ENCODE results near the gene ADAD1. TPM values are rescaled to one million over a fixed set of nuclear protein-coding genes. Genes with fewer than 3 reads are reported as not detected.

ADAD1 gene
- total RNA-seq: not detected
- not detected for polyA plus RNA-seq (2013, experiment 1 of 2)
- not detected for polyA plus RNA-seq (2013, experiment 2 of 2)
- long read RNA-seq, experiment 1: 0 reads
- long read RNA-seq, experiment 2: 0 reads
- long read RNA-seq, experiment 3: 0 reads
- long read RNA-seq, experiment 4: 0 reads

DNA sequence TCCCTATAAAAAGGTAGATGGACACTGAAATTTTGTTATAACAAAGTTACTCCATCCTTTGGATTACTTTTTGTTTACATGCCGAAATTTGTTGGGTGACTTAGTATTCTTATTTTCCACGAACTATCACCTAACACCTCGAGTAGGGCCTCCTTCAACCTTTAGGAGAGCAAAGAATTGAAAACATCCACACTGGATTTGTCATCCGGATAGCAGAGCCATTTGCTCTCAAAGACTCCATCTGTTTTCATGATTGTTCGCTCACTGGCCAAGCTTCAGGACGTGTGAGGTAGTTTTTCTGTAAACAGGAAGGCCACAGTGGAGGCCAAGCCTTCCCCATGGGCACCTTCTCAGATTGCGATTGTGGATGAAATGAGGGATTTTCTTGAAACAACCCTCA, at the start of gene ADAD1:
TSS of gene ADAD1 (plus strand) at position 301 of the 400 bp plus-strand sequence. CDS start 1,059 bp downstream, outside the sequence.
- Histone ChIP-seq H3K4me3 (ENCODE audit: low read length) (no peak within 1 kb of the TSS), H3K9me3 (ENCODE audit: control insufficient read depth, low read length) (no peaks in the 10 kb centered on the region), H3K4me1 (ENCODE audit: control insufficient read depth, insufficient read depth, low read length) (peaks cover 3% of the 10 kb centered on the region), H3K9ac (ENCODE audit: extremely low read depth, low read length, poor library complexity, severe bottlenecking) (no peak within 1 kb of the TSS), H3K36me3 (ENCODE audit: control insufficient read depth, insufficient read depth, low read length) (no peaks in the 10 kb centered on the region), H3K27ac (ENCODE audit: low read depth, low read length) (no peak within 1 kb of the TSS), H3K27me3 (ENCODE audit: control insufficient read depth, insufficient read depth, low read length, poor library complexity, severe bottlenecking) (peaks cover 10% of the 10 kb centered on the region)
- no peak within 1 kb of the TSS for H3K27ac Mint-ChIP-seq
- H3K4me1 Mint-ChIP-seq: peaks cover 27% of the 10 kb centered on the region
- H3K27me3 Mint-ChIP-seq (ENCODE audit: insufficient read depth): peaks cover 5% of the 10 kb centered on the region
- H3K9me3 Mint-ChIP-seq: peaks cover 8% of the 10 kb centered on the region
- no peak for DNase-seq
- 88 to 97% methylated on average over 6 to 7 of the region's 7 CpGs for WGBS, 2 experiments (ENCODE audit: insufficient coverage in 1 of 2, insufficient read length in 1 of 2)
- H3K36me3 Mint-ChIP-seq (ENCODE audit: low read depth): no peaks in the 10 kb centered on the region
- H3K4me3 Mint-ChIP-seq: no peak within 1 kb of the TSS
- TF ChIP-seq CTCF (conservative IDR thresholded peaks at IDR 0.05): no peak

- H3K36me3 ChIP-seq (ENCODE audit: control insufficient read depth, insufficient read depth, low read length): peaks cover 52% of the 10 kb centered on the region
- H3K27ac Mint-ChIP-seq: no peak overlapping the region
- H3K4me1 ChIP-seq (ENCODE audit: control insufficient read depth, insufficient read depth, low read length): no peaks in the 10 kb centered on the region
- no peak overlapping the region for H3K9ac ChIP-seq (ENCODE audit: extremely low read depth, low read length, poor library complexity, severe bottlenecking)
- 98 to 100% methylated on average over 1 to 3 of the region's 3 CpGs for WGBS, 2 experiments (ENCODE audit: insufficient coverage in 1 of 2, insufficient read length in 1 of 2)
- DNase-seq: no peak
- H3K36me3 Mint-ChIP-seq (ENCODE audit: low read depth): peaks cover 12% of the 10 kb centered on the region
- no peaks in the 10 kb centered on the region for H3K27me3 ChIP-seq (ENCODE audit: control insufficient read depth, insufficient read depth, low read length, poor library complexity, severe bottlenecking)
- no peak overlapping the region for H3K4me3 Mint-ChIP-seq
- no peak for TF ChIP-seq CTCF (conservative IDR thresholded peaks at IDR 0.05)
- H3K4me1 Mint-ChIP-seq: no peaks in the 10 kb centered on the region
- H3K27ac ChIP-seq (ENCODE audit: low read depth, low read length): no peak overlapping the region
- no peaks in the 10 kb centered on the region for H3K9me3 ChIP-seq (ENCODE audit: control insufficient read depth, low read length)
- H3K9me3 Mint-ChIP-seq: no peaks in the 10 kb centered on the region
- no peaks in the 10 kb centered on the region for H3K27me3 Mint-ChIP-seq (ENCODE audit: insufficient read depth)
- no peak overlapping the region for H3K4me3 ChIP-seq (ENCODE audit: low read length)
Observed at GRCh38 chr4:122329876-122330565, 48.8 kb upstream of the ADAD1 start.

DNA sequence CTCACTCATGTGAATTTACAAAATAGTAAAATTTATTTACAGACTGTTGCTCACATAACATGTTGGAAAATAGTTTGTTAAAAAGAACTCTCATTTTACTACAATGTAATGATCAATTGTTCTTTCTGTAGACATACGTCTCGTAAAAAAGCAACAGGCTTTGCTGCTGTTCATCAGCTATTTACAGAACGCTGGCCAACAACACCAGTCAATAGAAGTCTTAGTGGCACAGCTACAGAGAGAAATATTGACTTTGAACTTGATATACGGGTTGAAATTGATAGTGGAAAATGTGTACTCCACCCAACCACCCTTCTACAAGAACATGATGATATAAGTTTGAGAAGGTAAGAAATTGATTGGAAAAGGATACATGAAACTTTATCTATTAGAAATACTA, 47.6 kb upstream of the ADAD1 start:
- Histone ChIP-seq H3K4me1 (ENCODE audit: control insufficient read depth, insufficient read depth, low read length) (no peaks in the 10 kb centered on the region), H3K27me3 (ENCODE audit: control insufficient read depth, insufficient read depth, low read length, poor library complexity, severe bottlenecking) (no peaks in the 10 kb centered on the region), H3K27ac (ENCODE audit: low read depth, low read length) (no peak overlapping the region), H3K9ac (ENCODE audit: extremely low read depth, low read length, poor library complexity, severe bottlenecking) (no peak overlapping the region), H3K36me3 (ENCODE audit: control insufficient read depth, insufficient read depth, low read length) (peaks cover 60% of the 10 kb centered on the region), H3K4me3 (ENCODE audit: low read length) (no peak overlapping the region), H3K9me3 (ENCODE audit: control insufficient read depth, low read length) (no peaks in the 10 kb centered on the region)
- no peak for TF ChIP-seq CTCF (conservative IDR thresholded peaks at IDR 0.05)
- Mint-ChIP-seq H3K36me3 (ENCODE audit: low read depth) (peaks cover 13% of the 10 kb centered on the region), H3K27me3 (ENCODE audit: insufficient read depth) (no peaks in the 10 kb centered on the region), H3K27ac (no peak overlapping the region), H3K4me3 (no peak overlapping the region), H3K9me3 (no peaks in the 10 kb centered on the region), H3K4me1 (no peaks in the 10 kb centered on the region)
- 97% methylated on average over 4 of the region's 4 CpGs; no CpG with 5 or more reads in 1 of the 2 experiments for WGBS, 2 experiments (ENCODE audit: insufficient coverage in 1 of 2, insufficient read length in 1 of 2)
- DNase-seq: no peak

All from endodermal cell (in vitro differentiated cells).